Lower lobe of right lung (tissue), 2 donors: ENCODE measurements around the gene TMCO6. TPM values are rescaled to one million over a fixed set of nuclear protein-coding genes. Genes with fewer than 3 reads are reported as not detected.

Source experiments
- ATAC-seq, 2 donors: fragments of 200-7000 bp; cut with Tn5 transposase; one replicate each; pipeline ENCODE4 v1.9.1; 2020 to 2022; ENCODE audit warnings: mild to moderate bottlenecking in 2 of 2, moderate library complexity in 2 of 2
- DNase-seq: peaks from one replicate; pipeline ENCODE4 v3.0.0-alpha.2; 2020
- H3K27ac ChIP-seq: fragments of 200-600 bp; one replicate; pipeline ENCODE4 v1.8.0; 2022
- H3K27me3 ChIP-seq: fragments of 200-600 bp; one replicate; pipeline ENCODE4 v1.8.0; 2022; ENCODE audit warnings: low read depth
- H3K36me3 ChIP-seq: fragments of 200-600 bp; one replicate; pipeline ENCODE4 v1.8.0; 2022; ENCODE audit warnings: mild to moderate bottlenecking
- H3K4me1 ChIP-seq: fragments of 200-600 bp; one replicate; pipeline ENCODE4 v1.8.0; 2022
- H3K4me3 ChIP-seq: fragments of 200-600 bp; one replicate; pipeline ENCODE4 v1.8.0; 2022; ENCODE audit warnings: mild to moderate bottlenecking
- H3K9me3 ChIP-seq: fragments of 200-600 bp; one replicate; pipeline ENCODE4 v1.8.0; 2022
- CTCF ChIP-seq: fragments of 200-600 bp; IDR thresholded peaks from one replicate; pipeline ENCODE4 v1.8.0; 2022; ENCODE audit warnings: antibody characterized with exemption, mild to moderate bottlenecking
- intact Hi-C: fragments of 100-400 bp; cut with DNase I; formaldehyde crosslinking; loops from one replicate; pipeline ENCODE4 v1.11.0; 2022
- total RNA-seq: library from RNA; stranded (reverse); fragmentation: NEBNext Ultra II Directional; extraction: Animal tissue kit (Norgen Biotek cat#: 25700); gene quantifications from one replicate; pipeline ENCODE4 v1.2.1, GENCODE V29; 2021
- donor health status: DM: no; HTN: yes; CAD: no; lungs with severe emphysema.

Gene TMCO6
- total RNA-seq, 1 donor from 2014 or later: 12.3 TPM

GRCh38 chr5:140630292-140631035 lies 8.8 kb upstream of the TMCO6 start:
- H3K9me3 ChIP-seq: no peaks in the 10 kb centered on the region
- H3K4me3 ChIP-seq: peak overlapping the region; percentile 67
- peak overlapping the region; percentile 83 for H3K27ac ChIP-seq
- H3K27me3 ChIP-seq: no peaks in the 10 kb centered on the region
- no peak for TF ChIP-seq CTCF
- no peaks in the 10 kb centered on the region for H3K36me3 ChIP-seq
- H3K4me1 ChIP-seq: peaks cover 40% of the 10 kb centered on the region
- no peak for ATAC-seq
- intact Hi-C loops: loop anchor here (10.0 kb wide), 1 partner anchor 66 kb away; the partner anchor contains the start of genes APBB3 and SLC35A4
- no peak for DNase-seq

GRCh38 chr5:140631036-140631417 lies 8.2 kb upstream of the TMCO6 start:
- no peaks in the 10 kb centered on the region for H3K9me3 ChIP-seq
- H3K4me3 ChIP-seq: peak overlapping the region; percentile 67
- peak; percentile 13 to 42 for ATAC-seq
- DNase-seq: no peak
- H3K27ac ChIP-seq: peak overlapping the region; percentile 83
- no peaks in the 10 kb centered on the region for H3K27me3 ChIP-seq
- no peak for TF ChIP-seq CTCF
- peaks cover 40% of the 10 kb centered on the region for H3K4me1 ChIP-seq
- no peaks in the 10 kb centered on the region for H3K36me3 ChIP-seq
- intact Hi-C loops: loop anchor here (10.0 kb wide), 1 partner anchor 66 kb away; the partner anchor contains the start of genes APBB3 and SLC35A4

- Histone ChIP-seq H3K27ac (peak overlapping the region; percentile 83), H3K36me3 (no peaks in the 10 kb centered on the region), H3K4me1 (peaks cover 40% of the 10 kb centered on the region), H3K4me3 (peak overlapping the region; percentile 67), H3K27me3 (no peaks in the 10 kb centered on the region), H3K9me3 (no peaks in the 10 kb centered on the region)
- no peak for TF ChIP-seq CTCF
- ATAC-seq: peak; percentile 70 to 79
- no peak for DNase-seq
- intact Hi-C loops: loop anchor here (10.0 kb wide), 1 partner anchor 67 kb away; the partner anchor contains the start of genes APBB3 and SLC35A4
Observed at GRCh38 chr5:140631831-140632365, 7.4 kb upstream of the TMCO6 start.

GRCh38 chr5:140632366-140633020 lies 6.8 kb upstream of the TMCO6 start:
- peaks cover 40% of the 10 kb centered on the region for H3K4me1 ChIP-seq
- peak; percentile 74 to 75 for ATAC-seq
- intact Hi-C loops: loop anchor here (10.0 kb wide), 1 partner anchor 68 kb away; the partner anchor contains the start of genes APBB3 and SLC35A4
- H3K27me3 ChIP-seq: no peaks in the 10 kb centered on the region
- H3K36me3 ChIP-seq: no peaks in the 10 kb centered on the region
- H3K9me3 ChIP-seq: no peaks in the 10 kb centered on the region
- peak overlapping the region; percentile 67 for H3K4me3 ChIP-seq
- DNase-seq: peak; percentile 90
- H3K27ac ChIP-seq: peak overlapping the region; percentile 83
- TF ChIP-seq CTCF: no peak

- H3K27me3 ChIP-seq: no peaks in the 10 kb centered on the region
- peak; percentile 61 to 64 for ATAC-seq
- peak within 1 kb of the TSS; percentile 83 for H3K27ac ChIP-seq
- no peaks in the 10 kb centered on the region for H3K36me3 ChIP-seq
- peak; percentile 14 for TF ChIP-seq CTCF
- peak within 1 kb of the TSS; percentile 67 for H3K4me3 ChIP-seq
- intact Hi-C loops: loop anchor here (10.0 kb wide), 1 partner anchor 68 kb away; the partner anchor contains the start of genes APBB3 and SLC35A4
- H3K9me3 ChIP-seq: no peaks in the 10 kb centered on the region
- DNase-seq: peak; percentile 77
- peaks cover 43% of the 10 kb centered on the region for H3K4me1 ChIP-seq
Observed at GRCh38 chr5:140633021-140633471, 6.2 kb upstream of the TMCO6 start, which contains the start of gene CD14. CD14 (minus strand) TSS chr5:140633175; CDS start chr5:140633071, 104 bp downstream.
